HepG2 (cell line): ENCODE measurements around the gene TM6SF1. TPM values are rescaled to one million over a fixed set of nuclear protein-coding genes. Genes with fewer than 3 reads are reported as not detected.

ENCODE experiments used
- ATAC-seq: fragments of 200-7000 bp; cut with Tn5 transposase; 3 replicates; pipeline ENCODE4 v1.9.1; 2020; ENCODE audit warnings: mild to moderate bottlenecking, moderate library complexity
- BruUV-seq: library from RNA; stranded (reverse); fragments of 400-500 nt; replicated peaks from 2 replicates; lab custom pipeline; 2021; lab: Mats Ljungman, UMichigan
- CTCF ChIA-PET: fragments of 300-600 bp; formaldehyde crosslinking; extraction: SDS; loops from one replicate; lab custom pipeline; 2021; ENCODE audit warnings: low total read pairs, inconsistent platforms, low intra/inter-chr PET ratio; lab: Yijun Ruan, JAX
- POLR2A ChIA-PET: fragments of 350-600 bp; sonication (Branson Sonifier 250); formaldehyde crosslinking; loops from one replicate; lab custom pipeline; 2020; ENCODE audit warnings: antibody characterized with exemption, inconsistent platforms; lab: Yijun Ruan, JAX
- DNase-seq: peaks from one replicate; pipeline ENCODE4 v3.0.0-alpha.2; 2015; ENCODE audit warnings: low spot score
- FAIRE-seq: peaks from 3 replicates; lab custom pipeline; 2011; peaks lifted over from hg19 to GRCh38; lab: Jason Lieb, UNC
- H2AFZ ChIP-seq: one replicate; pipeline ENCODE4 v1.6.1; 2011; ENCODE audit warnings: low read length, inconsistent platforms
- H3K27ac ChIP-seq: fragments of 300-600 bp; 3 replicates; pipeline ENCODE4 v1.8.0; 2011; ENCODE audit warnings: mixed run types, mild to moderate bottlenecking, mixed read lengths, low read length, inconsistent platforms; ENCODE audit not compliant: insufficient read depth; ENCODE audit errors: extremely low read length
- H3K27me3 ChIP-seq, 2 experiments: fragments of 200-600 bp in 1 of 2; 2 replicates in 1 of 2; 3 replicates in 1 of 2; pipeline versions ENCODE4 v1.6.0 to v1.8.0; 2011; ENCODE audit warnings: low read length in 2 of 2, mild to moderate bottlenecking in 2 of 2, moderate library complexity in 2 of 2, inconsistent platforms in 1 of 2; ENCODE audit not compliant: insufficient read depth in 2 of 2, control insufficient read depth in 1 of 2
- H3K36me3 ChIP-seq, 2 experiments: fragments of 200-600 bp in 1 of 2; replicated peaks in 1 of 2; 2 replicates in 1 of 2; 3 replicates in 1 of 2; pipeline versions ENCODE4 v1.5.1 to v1.8.0; 2011; ENCODE audit warnings: low read length in 2 of 2, inconsistent platforms in 1 of 2; ENCODE audit not compliant: insufficient read depth in 2 of 2, control insufficient read depth in 1 of 2
- H3K4me1 ChIP-seq: 2 replicates; pipeline ENCODE4 v1.5.1; 2012; ENCODE audit warnings: low read length, inconsistent platforms; ENCODE audit not compliant: insufficient read depth
- H3K4me2 ChIP-seq: 2 replicates; pipeline ENCODE4 v1.6.0; 2011; ENCODE audit warnings: low read depth, low read length, inconsistent platforms
- H3K4me3 ChIP-seq, 3 experiments: fragments of 200-600 bp in 1 of 3; sonication (generic), shearing (Covaris generic) in 1 of 3; replicated peaks in 1 of 3; 2 replicates each; pipeline ENCODE4 v1.5.1; 2011 to 2016; ENCODE audit warnings: low read length in 3 of 3, inconsistent platforms in 2 of 3, low read depth in 2 of 3, mild to moderate bottlenecking in 2 of 3, control low read depth in 1 of 3, mixed read lengths in 1 of 3; ENCODE audit not compliant: insufficient read depth in 1 of 3
- H3K79me2 ChIP-seq: one replicate; pipeline ENCODE4 v1.6.1; 2011; ENCODE audit warnings: low read length, inconsistent platforms; ENCODE audit not compliant: insufficient read depth
- H3K9ac ChIP-seq: 2 replicates; pipeline ENCODE4 v1.6.0; 2011; ENCODE audit warnings: mild to moderate bottlenecking, low read depth, low read length, inconsistent platforms; ENCODE audit not compliant: insufficient read depth
- H3K9me3 ChIP-seq: 2 replicates; pipeline ENCODE4 v1.5.1; 2012; ENCODE audit warnings: mild to moderate bottlenecking, low read length
- H4K20me1 ChIP-seq: 2 replicates; pipeline ENCODE4 v1.6.0; 2011; ENCODE audit warnings: inconsistent platforms, mild to moderate bottlenecking, low read length, moderate library complexity; ENCODE audit not compliant: insufficient read depth
- CENPBD1 ChIP-seq: sonication (generic); formaldehyde crosslinking; IDR thresholded peaks from 2 replicates; pipeline ENCODE4 v1.8.0; 2022; ENCODE audit warnings: missing genetic modification reagents, low read depth, mild to moderate bottlenecking, borderline replicate concordance
- DPF2 ChIP-seq: sonication (generic); formaldehyde crosslinking; IDR thresholded peaks from 2 replicates; pipeline ENCODE4 v1.4.0; 2020; ENCODE audit warnings: mild to moderate bottlenecking, low read depth, missing genetic modification reagents, borderline replicate concordance
- DRAP1 ChIP-seq: IDR thresholded peaks from 2 replicates; pipeline ENCODE4 v1.6.1; 2016; ENCODE audit warnings: missing genetic modification reagents, missing compliant biosample characterization
- GATAD2A ChIP-seq: IDR thresholded peaks from 2 replicates; pipeline ENCODE4 v1.6.1; 2016
- HDAC1 ChIP-seq: sonication (generic); formaldehyde crosslinking; IDR thresholded peaks from 2 replicates; pipeline ENCODE4 v1.5.1; 2020; ENCODE audit warnings: mild to moderate bottlenecking, missing genetic modification reagents
- KAT7 ChIP-seq: IDR thresholded peaks from 2 replicates; pipeline ENCODE4 v1.6.1; 2018; ENCODE audit warnings: borderline replicate concordance, missing compliant biosample characterization
- NFRKB ChIP-seq: fragments of 450-650 bp; IDR thresholded peaks from 2 replicates; pipeline ENCODE4 v1.6.1; 2017
- RFX5 ChIP-seq: IDR thresholded peaks from 2 replicates; pipeline ENCODE4 v1.6.1; 2011; ENCODE audit warnings: low read depth, low read length, improper control_type of control experiment
- SMAD1 ChIP-seq: sonication (generic); formaldehyde crosslinking; IDR thresholded peaks from 2 replicates; pipeline ENCODE4 v1.4.0; 2020; ENCODE audit warnings: missing genetic modification reagents, low read depth, mild to moderate bottlenecking, borderline replicate concordance
- SOX5 ChIP-seq: IDR thresholded peaks from 2 replicates; pipeline ENCODE4 v1.6.1; 2016; ENCODE audit warnings: borderline replicate concordance
- TCF7L2 ChIP-seq: IDR thresholded peaks from 2 replicates; pipeline ENCODE4 v1.6.1; 2011; ENCODE audit warnings: mild to moderate bottlenecking, low read depth, low read length, moderate library complexity
- YEATS4 ChIP-seq: sonication (generic); formaldehyde crosslinking; IDR thresholded peaks from 2 replicates; pipeline ENCODE4 v1.4.0; 2020; ENCODE audit warnings: missing genetic modification reagents, borderline replicate concordance
- ZBTB26 ChIP-seq: IDR thresholded peaks from 2 replicates; pipeline ENCODE4 v1.6.1; 2016; ENCODE audit warnings: missing compliant biosample characterization, missing genetic modification reagents, borderline replicate concordance
- ZBTB49 ChIP-seq: sonication (generic); formaldehyde crosslinking; IDR thresholded peaks from 2 replicates; pipeline ENCODE4 v1.4.0; 2020; ENCODE audit warnings: missing genetic modification reagents, borderline replicate concordance
- ZNF10 ChIP-seq: sonication (generic); formaldehyde crosslinking; IDR thresholded peaks from 2 replicates; pipeline ENCODE4 v1.4.0; 2020; ENCODE audit warnings: mild to moderate bottlenecking, low read depth, missing genetic modification reagents, borderline replicate concordance
- ZNF276 ChIP-seq: sonication (generic); formaldehyde crosslinking; IDR thresholded peaks from 2 replicates; pipeline ENCODE4 v1.4.0; 2020; ENCODE audit warnings: mild to moderate bottlenecking, low read depth, missing genetic modification reagents
- ZNF3 ChIP-seq: IDR thresholded peaks from 2 replicates; pipeline ENCODE4 v1.7.0; 2017; ENCODE audit warnings: inconsistent platforms
- ZNF460 ChIP-seq: sonication (generic); formaldehyde crosslinking; IDR thresholded peaks from 2 replicates; pipeline ENCODE4 v1.5.1; 2020; ENCODE audit warnings: missing genetic modification reagents, mild to moderate bottlenecking, borderline replicate concordance
- ZNF670 ChIP-seq: sonication (generic); formaldehyde crosslinking; IDR thresholded peaks from 2 replicates; pipeline ENCODE4 v1.8.0; 2022; ENCODE audit warnings: mild to moderate bottlenecking, missing genetic modification reagents, borderline replicate concordance
- ZNF790 ChIP-seq: sonication (generic); formaldehyde crosslinking; IDR thresholded peaks from 2 replicates; pipeline ENCODE4 v1.8.0; 2022; ENCODE audit warnings: missing genetic modification reagents, mild to moderate bottlenecking, borderline replicate concordance
- WGBS: methylation state at CpG from one replicate; pipeline ENCODE4 v1.1.6; 2017; ENCODE audit warnings: low lambda C conversion rate; 5-methylcytosine and 5-hydroxymethylcytosine counted together
- in situ Hi-C: cut with HindIII; loops from 2 replicates; pipeline ENCODE4 v1.10.0; 2017; ENCODE audit warnings: low pct_unique_long_range_greater_than_20kb; ENCODE audit not compliant: extremely low pct_ligation_motif_present
- intact Hi-C: fragments of 100-400 bp; cut with micrococcal nuclease; formaldehyde crosslinking; loops from one replicate; pipeline ENCODE4 v1.10.0; 2022; ENCODE audit not compliant: unreplicated experiment
- polyA plus RNA-seq, 8 experiments: library from polyadenylated mRNA; depleted of rRNA in 3 of 8; stranded (reverse) in 7 of 8; unstranded in 1 of 8; fragments of >200 nt; fragmentation: Illumina TruSeq in 4 of 8; extraction: Trizol in 4 of 8; gene quantifications; 2 replicates each; pipeline versions ENCODE4 v1.2.1 to v1.2.3, GENCODE V29; 2011 to 2016; ENCODE audit warnings: low read depth in 4 of 8, missing spikeins in 1 of 8, mixed read lengths in 1 of 8; ENCODE audit not compliant: insufficient read depth in 1 of 8
- total RNA-seq, 5 experiments: library from RNA; depleted of rRNA; stranded (reverse); fragments of >200 nt; fragmentation: Illumina TruSeq; extraction: Trizol; gene quantifications; 2 replicates each; pipeline ENCODE4 v1.2.3, GENCODE V29; 2016; ENCODE audit warnings: low read depth in 1 of 5

The TM6SF1 gene
- total and polyA plus RNA-seq, 2 of the 13 experiments (the other 11 are each of a cell fraction or from before 2014, with no cell fraction given), result not detected

GRCh38 chr15:83088876-83089275 lies 18.6 kb upstream of the TM6SF1 start:
- in situ Hi-C loops (no loop called here), intact Hi-C loops (no loop called here)
- H3K4me2 ChIP-seq, result no peak overlapping the region
- no peak overlapping the region for H3K9ac ChIP-seq
- CTCF ChIA-PET, result no interaction called here
- H3K36me3 ChIP-seq, result no peaks in the 10 kb centered on the region
- no TSS peak for BruUV-seq
- H2AFZ ChIP-seq, result no peak overlapping the region
- no peak overlapping the region for H3K27ac ChIP-seq
- no peak overlapping the region for H3K4me3 ChIP-seq
- DNase-seq (no peak), FAIRE-seq (no peak), ATAC-seq (no peak)
- TF ChIP-seq DRAP1 (CRISPR knock-in tag) (no peak), ZNF670 (CRISPR knock-in tag) (no peak), NFRKB (no peak), ZNF790 (CRISPR knock-in tag) (no peak), YEATS4 (CRISPR knock-in tag) (no peak), CENPBD1 (CRISPR knock-in tag) (no peak), SOX5 (CRISPR knock-in tag) (no peak), ZNF3 (CRISPR knock-in tag) (no peak), KAT7 (CRISPR knock-in tag) (no peak), RFX5 (no peak), ZBTB26 (CRISPR knock-in tag) (no peak), GATAD2A (no peak), HDAC1 (CRISPR knock-in tag) (no peak), ZBTB49 (CRISPR knock-in tag) (no peak), TCF7L2 (no peak), DPF2 (CRISPR knock-in tag) (no peak), ZNF460 (CRISPR knock-in tag) (no peak), ZNF276 (CRISPR knock-in tag) (no peak), ZNF10 (CRISPR knock-in tag) (no peak), SMAD1 (CRISPR knock-in tag) (no peak)
- no peaks in the 10 kb centered on the region for H3K4me1 ChIP-seq
- POLR2A ChIA-PET, result no interaction called here
- H3K9me3 ChIP-seq, result no peaks in the 10 kb centered on the region
- no peaks in the 10 kb centered on the region for H3K79me2 ChIP-seq
- no peaks in the 10 kb centered on the region for H4K20me1 ChIP-seq
- H3K27me3 ChIP-seq, result peaks cover 0 to 9% of the 10 kb centered on the region in 2 experiments; a peak in 2 of 5 replicates
- 16% methylated on average over 2 of the region's 2 CpGs for WGBS
